Measurements from ENCODE around the gene FGFR2. TPM values are rescaled to one million over a fixed set of nuclear protein-coding genes. Genes with fewer than 3 reads are reported as not detected.

The FGFR2 gene
- polyA plus RNA-seq, 1 donor from 2014 or later = 14.8 TPM

DNA sequence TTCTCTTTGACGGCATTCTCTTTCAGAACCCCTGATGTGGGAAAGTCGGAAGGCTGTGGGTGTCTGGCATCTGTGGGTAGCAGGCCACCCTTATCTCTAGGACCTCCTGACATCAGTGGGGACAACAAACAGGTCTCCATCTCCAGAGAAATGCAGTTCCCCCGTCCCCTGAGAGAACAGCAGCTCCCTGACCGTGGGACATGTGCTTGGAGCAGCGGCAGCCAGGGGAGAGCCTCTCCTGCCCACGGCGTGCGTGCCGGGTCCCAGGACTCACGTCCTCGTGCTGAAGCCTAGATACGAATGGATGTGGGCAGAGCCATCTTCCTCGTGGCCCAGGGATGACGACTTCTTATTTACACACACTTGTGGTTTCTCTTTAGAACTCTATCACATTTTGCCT is 133.0 kb downstream of the FGFR2 start:
- H3K4me2 ChIP-seq (ENCODE audit: low read length) = no peak overlapping the region
- H3K27me3 ChIP-seq (ENCODE audit: insufficient read depth, low read depth, low read length) = no peaks in the 10 kb centered on the region
- no peaks in the 10 kb centered on the region for H3K9me2 ChIP-seq (ENCODE audit: insufficient read depth, low read length)
- no peaks in the 10 kb centered on the region for H3F3A ChIP-seq (ENCODE audit: insufficient read depth, low read length, poor library complexity, severe bottlenecking)
- no peak overlapping the region for H3K9ac ChIP-seq (ENCODE audit: low read length)
- no peak overlapping the region for H3K4me3 ChIP-seq (ENCODE audit: low read length)
- H2AFZ ChIP-seq (ENCODE audit: low read depth, low read length) = no peak overlapping the region
- no peaks in the 10 kb centered on the region for H4K20me1 ChIP-seq (ENCODE audit: insufficient read depth)
- no peaks in the 10 kb centered on the region for H3K9me3 ChIP-seq (ENCODE audit: low read length)
- no peak for TF ChIP-seq REST (IDR thresholded peaks at IDR 0.05; ENCODE audit: borderline replicate concordance)
- TF ChIP-seq RAD21 (conservative IDR thresholded peaks at IDR 0.05) = no peak
- no peaks in the 10 kb centered on the region for H3K36me3 ChIP-seq (ENCODE audit: insufficient read depth, low read length)
- no peaks in the 10 kb centered on the region for H3K79me2 ChIP-seq (replicated peaks; ENCODE audit: insufficient read depth, low read length)
- H3K27ac ChIP-seq (ENCODE audit: low read length) = no peak overlapping the region

DNA sequence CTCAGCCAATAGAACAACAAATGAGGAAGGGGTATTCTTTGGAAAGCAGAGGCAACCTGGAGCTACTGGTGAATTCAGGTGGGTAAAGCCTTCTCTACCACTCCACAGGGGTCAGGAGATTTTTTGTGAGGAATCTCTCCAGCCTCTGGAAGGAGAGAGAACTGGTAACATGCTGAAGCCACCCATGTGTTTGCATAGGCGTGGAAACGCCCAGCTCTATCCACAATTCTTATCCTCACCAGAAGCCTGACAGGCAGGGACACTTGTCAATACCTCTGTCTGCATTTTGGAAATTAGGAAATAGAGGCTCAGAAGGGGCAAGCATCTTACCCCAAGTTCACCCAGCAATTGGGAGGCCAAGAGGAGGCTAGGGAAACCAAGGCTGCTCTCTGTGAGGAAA is 133.7 kb downstream of the FGFR2 start:
- H3K36me3 ChIP-seq (ENCODE audit: insufficient read depth, low read length) = no peaks in the 10 kb centered on the region
- H3K9ac ChIP-seq (ENCODE audit: low read length) = no peak overlapping the region
- H3K79me2 ChIP-seq (replicated peaks; ENCODE audit: insufficient read depth, low read length) = no peaks in the 10 kb centered on the region
- no peaks in the 10 kb centered on the region for H3K9me2 ChIP-seq (ENCODE audit: insufficient read depth, low read length)
- H3F3A ChIP-seq (ENCODE audit: insufficient read depth, low read length, poor library complexity, severe bottlenecking) = no peaks in the 10 kb centered on the region
- no peaks in the 10 kb centered on the region for H4K20me1 ChIP-seq (ENCODE audit: insufficient read depth)
- no peak overlapping the region for H3K4me2 ChIP-seq (ENCODE audit: low read length)
- no peak overlapping the region for H3K27ac ChIP-seq (ENCODE audit: low read length)
- H2AFZ ChIP-seq (ENCODE audit: low read depth, low read length) = no peak overlapping the region
- TF ChIP-seq POLR2AphosphoS5 (IDR thresholded peaks at IDR 0.05) = no peak
- no peak for TF ChIP-seq MXI1 (conservative IDR thresholded peaks at IDR 0.05; ENCODE audit: poor library complexity, severe bottlenecking)
- TF ChIP-seq RAD21 (conservative IDR thresholded peaks at IDR 0.05) = no peak
- no peak for TF ChIP-seq EP300 (conservative IDR thresholded peaks at IDR 0.05; ENCODE audit: poor library complexity, severe bottlenecking)
- no peak for TF ChIP-seq REST (IDR thresholded peaks at IDR 0.05; ENCODE audit: borderline replicate concordance)
- TF ChIP-seq SMC3 (conservative IDR thresholded peaks at IDR 0.05; ENCODE audit: poor library complexity) = no peak
- TF ChIP-seq, protein P1, sequence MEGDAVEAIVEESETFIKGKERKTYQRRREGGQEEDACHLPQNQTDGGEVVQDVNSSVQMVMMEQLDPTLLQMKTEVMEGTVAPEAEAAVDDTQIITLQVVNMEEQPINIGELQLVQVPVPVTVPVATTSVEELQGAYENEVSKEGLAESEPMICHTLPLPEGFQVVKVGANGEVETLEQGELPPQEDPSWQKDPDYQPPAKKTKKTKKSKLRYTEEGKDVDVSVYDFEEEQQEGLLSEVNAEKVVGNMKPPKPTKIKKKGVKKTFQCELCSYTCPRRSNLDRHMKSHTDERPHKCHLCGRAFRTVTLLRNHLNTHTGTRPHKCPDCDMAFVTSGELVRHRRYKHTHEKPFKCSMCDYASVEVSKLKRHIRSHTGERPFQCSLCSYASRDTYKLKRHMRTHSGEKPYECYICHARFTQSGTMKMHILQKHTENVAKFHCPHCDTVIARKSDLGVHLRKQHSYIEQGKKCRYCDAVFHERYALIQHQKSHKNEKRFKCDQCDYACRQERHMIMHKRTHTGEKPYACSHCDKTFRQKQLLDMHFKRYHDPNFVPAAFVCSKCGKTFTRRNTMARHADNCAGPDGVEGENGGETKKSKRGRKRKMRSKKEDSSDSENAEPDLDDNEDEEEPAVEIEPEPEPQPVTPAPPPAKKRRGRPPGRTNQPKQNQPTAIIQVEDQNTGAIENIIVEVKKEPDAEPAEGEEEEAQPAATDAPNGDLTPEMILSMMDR (IDR thresholded peaks at IDR 0.05; ENCODE audit: poor library complexity, severe bottlenecking) = no peak
- no peak for TF ChIP-seq TAF1 (IDR thresholded peaks at IDR 0.05; ENCODE audit: low read depth)
- no peak for TF ChIP-seq EZH2 (IDR thresholded peaks at IDR 0.05; ENCODE audit: borderline replicate concordance, insufficient read depth, low read length, poor library complexity, severe bottlenecking)
- H3K4me3 ChIP-seq (ENCODE audit: low read length) = no peak overlapping the region
- H3K27me3 ChIP-seq (ENCODE audit: insufficient read depth, low read depth, low read length) = no peaks in the 10 kb centered on the region
- no peaks in the 10 kb centered on the region for H3K9me3 ChIP-seq (ENCODE audit: low read length)
